Measurements from ENCODE around the gene STMN1.

STMN1 gene

GRCh38 chr1:25885602-25886001 lies 20.6 kb downstream of the STMN1 start:
- Histone ChIP-seq H3K79me2 (ENCODE audit: control insufficient read depth, low read length) (no peaks in the 10 kb centered on the region), H3K27ac (ENCODE audit: low read depth, low read length) (no peak overlapping the region), H3F3A (ENCODE audit: control insufficient read depth, insufficient read depth) (no peaks in the 10 kb centered on the region), H3K4me2 (ENCODE audit: low read length) (no peak overlapping the region), H4K20me1 (ENCODE audit: control insufficient read depth, insufficient read depth, low read depth, low read length) (no peaks in the 10 kb centered on the region), H3K4me1 (ENCODE audit: control insufficient read depth, low read length) (no peaks in the 10 kb centered on the region), H3K9me3 (ENCODE audit: control insufficient read depth, insufficient read depth, low read length) (no peaks in the 10 kb centered on the region), H3K27me3 (ENCODE audit: control insufficient read depth, low read length) (no peaks in the 10 kb centered on the region), H3K4me3 (ENCODE audit: low read length) (no peak overlapping the region), H3K36me3 (ENCODE audit: control insufficient read depth, low read length) (no peaks in the 10 kb centered on the region; the same call in 1 of the 2 replicates), H3K9me2 (replicated peaks; ENCODE audit: control insufficient read depth, low read length) (no peaks in the 10 kb centered on the region)
- no peak for TF ChIP-seq CTCF (IDR thresholded peaks at IDR 0.05; ENCODE audit: low read depth, low read length, poor library complexity, severe bottlenecking)
- no peak for TF ChIP-seq EZH2phosphoT487 (IDR thresholded peaks at IDR 0.05; ENCODE audit: borderline replicate concordance, low read length)

- H3K4me3 ChIP-seq (ENCODE audit: low read length), result no peak overlapping the region
- H3F3A ChIP-seq (ENCODE audit: control insufficient read depth, insufficient read depth), result peaks cover 7% of the 10 kb centered on the region
- no peaks in the 10 kb centered on the region for H3K79me2 ChIP-seq (ENCODE audit: control insufficient read depth, low read length)
- H3K27ac ChIP-seq (ENCODE audit: low read depth, low read length), result no peak overlapping the region
- no peak overlapping the region for H3K4me2 ChIP-seq (ENCODE audit: low read length)
- no peak for TF ChIP-seq EZH2phosphoT487 (IDR thresholded peaks at IDR 0.05; ENCODE audit: borderline replicate concordance, low read length)
- TF ChIP-seq CTCF (IDR thresholded peaks at IDR 0.05; ENCODE audit: low read depth, low read length, poor library complexity, severe bottlenecking), result no peak
- H3K9me3 ChIP-seq (ENCODE audit: control insufficient read depth, insufficient read depth, low read length), result no peaks in the 10 kb centered on the region
- H3K27me3 ChIP-seq (ENCODE audit: control insufficient read depth, low read length), result peaks cover 12% of the 10 kb centered on the region
- no peaks in the 10 kb centered on the region for H3K9me2 ChIP-seq (replicated peaks; ENCODE audit: control insufficient read depth, low read length)
- H3K36me3 ChIP-seq (ENCODE audit: control insufficient read depth, low read length), result no peaks in the 10 kb centered on the region
- H3K4me1 ChIP-seq (ENCODE audit: control insufficient read depth, low read length), result no peaks in the 10 kb centered on the region
- H4K20me1 ChIP-seq (ENCODE audit: control insufficient read depth, insufficient read depth, low read depth, low read length), result no peaks in the 10 kb centered on the region
Measured at GRCh38 chr1:25881266-25881665, 25.0 kb downstream of the STMN1 start.

- H3K4me2 ChIP-seq (ENCODE audit: low read length), result no peak overlapping the region
- H3K27ac ChIP-seq (ENCODE audit: low read depth, low read length), result no peak overlapping the region
- H3F3A ChIP-seq (ENCODE audit: control insufficient read depth, insufficient read depth), result peaks cover 8% of the 10 kb centered on the region
- H3K9me2 ChIP-seq (replicated peaks; ENCODE audit: control insufficient read depth, low read length), result no peaks in the 10 kb centered on the region
- TF ChIP-seq CTCF (IDR thresholded peaks at IDR 0.05; ENCODE audit: low read depth, low read length, poor library complexity, severe bottlenecking), result no peak
- no peak for TF ChIP-seq EZH2phosphoT487 (IDR thresholded peaks at IDR 0.05; ENCODE audit: borderline replicate concordance, low read length)
- H4K20me1 ChIP-seq (ENCODE audit: control insufficient read depth, insufficient read depth, low read depth, low read length), result no peaks in the 10 kb centered on the region
- H3K9me3 ChIP-seq (ENCODE audit: control insufficient read depth, insufficient read depth, low read length), result no peaks in the 10 kb centered on the region
- H3K4me1 ChIP-seq (ENCODE audit: control insufficient read depth, low read length), result peaks cover 6% of the 10 kb centered on the region
- peaks cover 19% of the 10 kb centered on the region for H3K27me3 ChIP-seq (ENCODE audit: control insufficient read depth, low read length)
- no peaks in the 10 kb centered on the region for H3K79me2 ChIP-seq (ENCODE audit: control insufficient read depth, low read length)
- H3K4me3 ChIP-seq (ENCODE audit: low read length), result no peak overlapping the region
- H3K36me3 ChIP-seq (ENCODE audit: control insufficient read depth, low read length), result no peaks in the 10 kb centered on the region
Measured at GRCh38 chr1:25880518-25880917, 25.7 kb downstream of the STMN1 start.

- no peak for TF ChIP-seq CTCF (IDR thresholded peaks at IDR 0.05; ENCODE audit: low read depth, low read length, poor library complexity, severe bottlenecking)
- no peak for TF ChIP-seq EZH2phosphoT487 (IDR thresholded peaks at IDR 0.05; ENCODE audit: borderline replicate concordance, low read length)
- Histone ChIP-seq H3K4me2 (ENCODE audit: low read length) (no peak overlapping the region), H3K27ac (ENCODE audit: low read depth, low read length) (no peak overlapping the region), H3K4me1 (ENCODE audit: control insufficient read depth, low read length) (peaks cover 15% of the 10 kb centered on the region), H3F3A (ENCODE audit: control insufficient read depth, insufficient read depth) (peaks cover 8% of the 10 kb centered on the region), H3K9me3 (ENCODE audit: control insufficient read depth, insufficient read depth, low read length) (no peaks in the 10 kb centered on the region), H3K27me3 (ENCODE audit: control insufficient read depth, low read length) (peaks cover 25% of the 10 kb centered on the region), H3K36me3 (ENCODE audit: control insufficient read depth, low read length) (no peaks in the 10 kb centered on the region), H3K79me2 (ENCODE audit: control insufficient read depth, low read length) (no peaks in the 10 kb centered on the region), H3K4me3 (ENCODE audit: low read length) (no peak overlapping the region), H4K20me1 (ENCODE audit: control insufficient read depth, insufficient read depth, low read depth, low read length) (no peaks in the 10 kb centered on the region), H3K9me2 (replicated peaks; ENCODE audit: control insufficient read depth, low read length) (no peaks in the 10 kb centered on the region)
Measured at GRCh38 chr1:25879675-25880074, 26.5 kb downstream of the STMN1 start.
